Measurements from ENCODE around the gene RPS19BP1.
A peak's percentile ranks its signal among the peaks of the same experiment; 100 is the strongest.

Gene RPS19BP1

DNA sequence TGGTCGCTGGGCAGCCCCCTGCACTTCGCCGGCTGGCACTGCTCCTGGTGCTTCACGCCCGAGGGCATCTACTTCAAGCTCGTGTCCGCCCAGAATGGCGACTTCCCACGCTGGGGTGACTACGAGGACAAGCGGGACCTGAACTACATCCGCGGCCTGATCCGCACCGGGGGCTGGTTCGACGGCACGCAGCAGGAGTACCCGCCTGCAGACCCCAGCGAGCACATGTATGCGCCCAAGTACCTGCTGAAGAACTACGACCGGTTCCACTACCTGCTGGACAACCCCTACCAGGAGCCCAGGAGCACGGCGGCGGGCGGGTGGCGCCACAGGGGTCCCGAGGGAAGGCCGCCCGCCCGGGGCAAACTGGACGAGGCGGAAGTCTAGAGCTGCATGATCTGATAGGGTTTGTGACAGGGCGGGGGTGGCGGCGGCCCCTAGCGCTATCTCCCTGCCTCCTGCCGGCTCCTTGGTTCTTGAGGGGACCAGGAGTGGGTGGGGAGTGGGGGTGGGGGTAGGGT, 43.9 kb downstream of the RPS19BP1 start:
- DNase-seq (ENCODE audit: insufficient read length, low spot score) (no peak), FAIRE-seq (no peak)
- TF ChIP-seq POLR2A (IDR thresholded peaks at IDR 0.05; ENCODE audit: low read depth, low read length) (no peak), POU2F2 (IDR thresholded peaks at IDR 0.05; ENCODE audit: low read depth, low read length) (no peak), SPI1 (IDR thresholded peaks at IDR 0.05; ENCODE audit: low read depth, low read length) (no peak), PAX5 (IDR thresholded peaks at IDR 0.05; ENCODE audit: insufficient read depth, low read length, severe bottlenecking) (no peak), POLR2AphosphoS5 (IDR thresholded peaks at IDR 0.05; ENCODE audit: low read depth, low read length) (no peak), TAF1 (IDR thresholded peaks at IDR 0.05; ENCODE audit: low read depth, low read length) (no peak)

DNA sequence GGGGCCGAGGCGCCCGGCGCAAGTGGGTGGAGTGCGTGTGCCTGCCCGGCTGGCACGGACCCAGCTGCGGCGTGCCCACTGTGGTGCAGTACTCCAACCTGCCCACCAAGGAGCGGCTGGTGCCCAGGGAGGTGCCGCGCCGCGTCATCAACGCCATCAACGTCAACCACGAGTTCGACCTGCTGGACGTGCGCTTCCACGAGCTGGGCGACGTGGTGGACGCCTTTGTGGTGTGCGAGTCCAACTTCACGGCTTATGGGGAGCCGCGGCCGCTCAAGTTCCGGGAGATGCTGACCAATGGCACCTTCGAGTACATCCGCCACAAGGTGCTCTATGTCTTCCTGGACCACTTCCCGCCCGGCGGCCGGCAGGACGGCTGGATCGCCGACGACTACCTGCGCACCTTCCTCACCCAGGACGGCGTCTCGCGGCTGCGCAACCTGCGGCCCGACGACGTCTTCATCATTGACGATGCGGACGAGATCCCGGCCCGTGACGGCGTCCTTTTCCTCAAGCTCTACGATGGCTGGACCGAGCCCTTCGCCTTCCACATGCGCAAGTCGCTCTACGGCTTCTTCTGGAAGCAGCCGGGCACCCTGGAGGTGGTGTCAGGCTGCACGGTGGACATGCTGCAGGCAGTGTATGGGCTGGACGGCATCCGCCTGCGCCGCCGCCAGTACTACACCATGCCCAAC, 44.6 kb downstream of the RPS19BP1 start:
- FAIRE-seq: peak; percentile 5
- TF ChIP-seq POLR2AphosphoS5 (IDR thresholded peaks at IDR 0.05; ENCODE audit: low read depth, low read length): no peak
- no peak for TF ChIP-seq SPI1 (IDR thresholded peaks at IDR 0.05; ENCODE audit: low read depth, low read length)
- TF ChIP-seq PAX5 (IDR thresholded peaks at IDR 0.05; ENCODE audit: insufficient read depth, low read length, severe bottlenecking): no peak
- TF ChIP-seq POU2F2 (IDR thresholded peaks at IDR 0.05; ENCODE audit: low read depth, low read length): no peak
- no peak for TF ChIP-seq TAF1 (IDR thresholded peaks at IDR 0.05; ENCODE audit: low read depth, low read length)
- no peak for TF ChIP-seq POLR2A (IDR thresholded peaks at IDR 0.05; ENCODE audit: low read depth, low read length)
- DNase-seq (ENCODE audit: insufficient read length, low spot score): no peak

DNA sequence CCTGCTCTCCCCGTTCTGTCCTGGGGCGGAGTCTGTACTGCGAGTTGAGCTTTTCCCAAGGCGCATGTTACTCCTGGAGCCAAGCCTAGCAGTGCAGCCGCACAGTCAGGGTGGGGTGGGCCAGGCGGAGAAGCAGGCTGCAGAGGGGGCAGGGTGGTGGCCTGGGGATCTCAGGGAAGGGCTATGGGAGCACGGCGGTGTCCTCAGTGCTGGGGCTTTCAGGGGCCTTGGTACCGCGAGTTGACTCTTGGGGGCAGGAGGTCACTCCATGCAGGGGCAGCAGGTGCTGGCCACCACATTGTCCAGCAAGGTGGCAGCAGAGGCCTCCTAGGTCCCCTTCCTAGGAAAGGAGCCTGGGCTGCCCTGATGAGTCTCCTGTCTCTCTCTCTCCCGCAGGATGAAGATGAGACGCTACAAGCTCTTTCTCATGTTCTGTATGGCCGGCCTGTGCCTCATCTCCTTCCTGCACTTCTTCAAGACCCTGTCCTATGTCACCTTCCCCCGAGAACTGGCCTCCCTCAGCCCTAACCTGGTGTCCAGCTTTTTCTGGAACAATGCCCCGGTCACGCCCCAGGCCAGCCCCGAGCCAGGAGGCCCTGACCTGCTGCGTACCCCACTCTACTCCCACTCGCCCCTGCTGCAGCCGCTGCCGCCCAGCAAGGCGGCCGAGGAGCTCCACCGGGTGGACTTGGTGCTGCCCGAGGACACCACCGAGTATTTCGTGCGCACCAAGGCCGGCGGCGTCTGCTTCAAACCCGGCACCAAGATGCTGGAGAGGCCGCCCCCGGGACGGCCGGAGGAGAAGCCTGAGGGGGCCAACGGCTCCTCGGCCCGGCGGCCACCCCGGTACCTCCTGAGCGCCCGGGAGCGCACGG, 45.4 kb downstream of the RPS19BP1 start:
- TF ChIP-seq POU2F2 (IDR thresholded peaks at IDR 0.05; ENCODE audit: low read depth, low read length): no peak
- no peak for TF ChIP-seq PAX5 (IDR thresholded peaks at IDR 0.05; ENCODE audit: insufficient read depth, low read length, severe bottlenecking)
- TF ChIP-seq POLR2A (IDR thresholded peaks at IDR 0.05; ENCODE audit: low read depth, low read length): no peak
- TF ChIP-seq TAF1 (IDR thresholded peaks at IDR 0.05; ENCODE audit: low read depth, low read length): no peak
- no peak for TF ChIP-seq SPI1 (IDR thresholded peaks at IDR 0.05; ENCODE audit: low read depth, low read length)
- no peak for TF ChIP-seq POLR2AphosphoS5 (IDR thresholded peaks at IDR 0.05; ENCODE audit: low read depth, low read length)
- DNase-seq (ENCODE audit: insufficient read length, low spot score) (no peak), FAIRE-seq (no peak)

DNA sequence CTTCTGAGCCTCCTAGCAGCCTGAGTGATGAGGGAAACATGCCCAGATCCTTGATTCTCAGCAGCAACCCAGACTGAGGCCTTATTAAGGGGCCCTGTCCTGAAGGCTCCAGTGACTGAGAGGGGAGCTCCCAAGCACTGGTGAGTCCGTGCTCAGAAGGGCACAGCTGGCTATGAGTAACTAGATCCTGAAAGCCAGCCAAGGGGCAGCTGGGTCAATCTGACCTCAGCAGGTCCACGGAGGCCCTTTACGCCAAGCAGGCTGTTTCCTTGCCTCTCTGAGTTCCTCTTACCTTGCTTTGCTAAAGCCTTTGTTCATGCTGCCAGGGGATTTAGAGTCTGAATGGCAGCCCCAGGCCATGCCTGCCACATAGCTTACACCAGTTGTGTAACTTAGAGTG, 49.8 kb downstream of the RPS19BP1 start:
- DNase-seq (ENCODE audit: insufficient read length, low spot score) (no peak), FAIRE-seq (no peak)
- TF ChIP-seq TAF1 (IDR thresholded peaks at IDR 0.05; ENCODE audit: low read depth, low read length): no peak
- no peak for TF ChIP-seq POU2F2 (IDR thresholded peaks at IDR 0.05; ENCODE audit: low read depth, low read length)
- TF ChIP-seq PAX5 (IDR thresholded peaks at IDR 0.05; ENCODE audit: insufficient read depth, low read length, severe bottlenecking): no peak
- no peak for TF ChIP-seq SPI1 (IDR thresholded peaks at IDR 0.05; ENCODE audit: low read depth, low read length)
- no peak for TF ChIP-seq POLR2A (IDR thresholded peaks at IDR 0.05; ENCODE audit: low read depth, low read length)
- TF ChIP-seq POLR2AphosphoS5 (IDR thresholded peaks at IDR 0.05; ENCODE audit: low read depth, low read length): no peak

DNA sequence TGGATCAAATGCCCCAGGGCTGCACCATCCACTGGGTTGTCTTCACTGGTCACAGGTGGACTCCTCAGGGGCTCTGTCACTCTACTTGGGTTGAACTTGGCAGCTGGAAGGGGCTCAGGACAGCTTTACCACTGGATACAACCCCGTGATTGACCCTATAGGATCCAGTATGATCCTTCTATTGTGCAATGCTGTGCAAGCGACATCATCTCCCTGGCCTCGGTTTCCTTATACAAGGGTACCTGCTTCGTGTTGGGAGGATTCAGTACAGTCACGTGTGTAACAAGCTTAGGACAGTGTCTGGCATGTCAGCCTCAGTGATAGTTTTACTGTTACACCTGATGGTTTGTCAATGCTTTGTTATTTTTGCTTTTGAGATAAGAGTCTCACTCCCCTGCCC, 51.0 kb downstream of the RPS19BP1 start:
- no peak for DNase-seq (ENCODE audit: insufficient read length, low spot score)
- FAIRE-seq: no peak
- no peak for TF ChIP-seq SPI1 (IDR thresholded peaks at IDR 0.05; ENCODE audit: low read depth, low read length)
- no peak for TF ChIP-seq POU2F2 (IDR thresholded peaks at IDR 0.05; ENCODE audit: low read depth, low read length)
- TF ChIP-seq POLR2A (IDR thresholded peaks at IDR 0.05; ENCODE audit: low read depth, low read length): no peak
- TF ChIP-seq PAX5 (IDR thresholded peaks at IDR 0.05; ENCODE audit: insufficient read depth, low read length, severe bottlenecking): no peak
- no peak for TF ChIP-seq TAF1 (IDR thresholded peaks at IDR 0.05; ENCODE audit: low read depth, low read length)
- no peak for TF ChIP-seq POLR2AphosphoS5 (IDR thresholded peaks at IDR 0.05; ENCODE audit: low read depth, low read length)

DNA sequence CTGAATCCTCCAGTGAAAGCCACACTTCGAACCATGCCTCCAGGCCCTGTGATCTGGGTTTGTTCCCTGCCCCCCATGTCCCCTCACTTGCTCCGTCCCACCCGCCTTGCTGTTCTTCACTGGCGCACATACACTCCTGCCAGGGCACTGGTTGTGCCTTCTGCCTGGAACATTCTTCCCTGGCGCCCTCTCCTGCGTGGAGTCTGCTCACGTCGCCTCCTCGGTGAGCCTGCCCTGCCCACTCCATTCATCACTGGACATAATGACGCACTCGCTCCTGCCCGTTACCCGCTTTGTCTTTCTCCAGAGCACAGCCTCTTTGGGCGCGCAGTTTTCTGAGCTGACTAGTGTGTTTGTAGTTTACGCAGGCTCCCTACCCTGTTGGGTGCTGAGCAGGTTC, 51.5 kb downstream of the RPS19BP1 start:
- FAIRE-seq: no peak
- DNase-seq (ENCODE audit: insufficient read length, low spot score): no peak
- TF ChIP-seq PAX5 (IDR thresholded peaks at IDR 0.05; ENCODE audit: insufficient read depth, low read length, severe bottlenecking) (no peak), TAF1 (IDR thresholded peaks at IDR 0.05; ENCODE audit: low read depth, low read length) (no peak), POLR2A (IDR thresholded peaks at IDR 0.05; ENCODE audit: low read depth, low read length) (no peak), SPI1 (IDR thresholded peaks at IDR 0.05; ENCODE audit: low read depth, low read length) (no peak), POU2F2 (IDR thresholded peaks at IDR 0.05; ENCODE audit: low read depth, low read length) (no peak), POLR2AphosphoS5 (IDR thresholded peaks at IDR 0.05; ENCODE audit: low read depth, low read length) (no peak; the same call in 1 of the 2 replicates)

DNA sequence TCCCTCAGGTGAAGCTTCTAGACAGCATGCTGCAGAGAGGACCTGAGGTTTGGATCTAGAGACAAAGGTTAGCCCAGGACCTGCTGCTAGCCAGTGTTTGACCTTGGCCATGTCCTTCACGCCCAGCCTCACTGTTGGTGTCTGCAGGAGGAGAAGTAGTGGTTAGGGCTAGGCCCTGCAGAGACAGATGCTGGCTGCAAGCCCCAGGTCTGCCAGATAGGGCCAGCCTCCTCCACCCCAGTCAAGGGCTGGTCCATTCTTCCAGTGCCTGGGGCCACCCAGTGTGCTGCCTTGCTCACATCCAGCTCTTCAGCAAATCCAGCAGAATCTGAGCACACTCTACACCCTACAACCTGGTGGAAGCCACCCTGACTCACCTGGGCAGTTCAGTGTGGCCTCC, 52.0 kb downstream of the RPS19BP1 start:
- DNase-seq (ENCODE audit: insufficient read length, low spot score) (no peak), FAIRE-seq (no peak)
- TF ChIP-seq POU2F2 (IDR thresholded peaks at IDR 0.05; ENCODE audit: low read depth, low read length): no peak
- no peak for TF ChIP-seq PAX5 (IDR thresholded peaks at IDR 0.05; ENCODE audit: insufficient read depth, low read length, severe bottlenecking)
- no peak for TF ChIP-seq POLR2AphosphoS5 (IDR thresholded peaks at IDR 0.05; ENCODE audit: low read depth, low read length)
- no peak for TF ChIP-seq SPI1 (IDR thresholded peaks at IDR 0.05; ENCODE audit: low read depth, low read length)
- TF ChIP-seq TAF1 (IDR thresholded peaks at IDR 0.05; ENCODE audit: low read depth, low read length): no peak
- TF ChIP-seq POLR2A (IDR thresholded peaks at IDR 0.05; ENCODE audit: low read depth, low read length): no peak

DNA sequence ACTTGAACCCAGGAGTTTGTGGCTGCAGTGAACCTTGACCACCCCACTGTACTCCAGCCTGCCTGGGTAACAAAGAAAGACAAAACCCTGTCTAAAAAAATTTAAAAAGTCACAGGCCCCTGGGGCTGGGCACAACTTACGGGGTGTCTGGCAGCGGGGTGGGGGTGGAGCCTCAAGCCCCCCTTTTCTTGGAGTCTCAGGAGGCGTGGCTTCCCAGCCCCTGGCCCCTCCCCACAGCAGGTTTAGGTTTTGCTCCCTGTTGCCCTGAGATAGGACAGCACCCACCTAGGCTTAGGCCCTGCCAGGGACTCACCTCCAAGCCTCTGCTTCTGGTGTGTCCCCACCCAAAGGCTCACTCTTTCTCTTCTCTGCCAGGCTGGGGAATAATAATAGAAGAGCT, 53.3 kb downstream of the RPS19BP1 start:
- DNase-seq (ENCODE audit: insufficient read length, low spot score) (no peak), FAIRE-seq (no peak)
- no peak for TF ChIP-seq POLR2A (IDR thresholded peaks at IDR 0.05; ENCODE audit: low read depth, low read length)
- no peak for TF ChIP-seq POU2F2 (IDR thresholded peaks at IDR 0.05; ENCODE audit: low read depth, low read length)
- no peak for TF ChIP-seq TAF1 (IDR thresholded peaks at IDR 0.05; ENCODE audit: low read depth, low read length)
- TF ChIP-seq SPI1 (IDR thresholded peaks at IDR 0.05; ENCODE audit: low read depth, low read length): no peak
- TF ChIP-seq PAX5 (IDR thresholded peaks at IDR 0.05; ENCODE audit: insufficient read depth, low read length, severe bottlenecking): no peak
- TF ChIP-seq POLR2AphosphoS5 (IDR thresholded peaks at IDR 0.05; ENCODE audit: low read depth, low read length): no peak

Measured in GM12891 (cell line).